Keratinocyte (primary cell): ENCODE measurements around the gene LRP1B. TPM values are rescaled to one million over a fixed set of nuclear protein-coding genes. Genes with fewer than 3 reads are reported as not detected.

Source experiments
- DNase-seq: peaks from one replicate; pipeline ENCODE4 v3.0.0-alpha.2; 2011; ENCODE audit warnings: low read depth, missing footprints, low spot score
- FAIRE-seq: peaks from 2 replicates; lab custom pipeline; 2011; peaks lifted over from hg19 to GRCh38; lab: Jason Lieb, UNC
- H2AFZ ChIP-seq: 2 replicates; pipeline ENCODE4 v1.6.0; 2012; ENCODE audit warnings: low read length, control low read depth, inconsistent platforms; ENCODE audit not compliant: control insufficient read depth
- H3K27ac ChIP-seq: 2 replicates; pipeline ENCODE4 v1.5.1; 2011; ENCODE audit warnings: low read length; ENCODE audit not compliant: control insufficient read depth, insufficient read depth
- H3K27me3 ChIP-seq: 3 replicates; pipeline ENCODE4 v1.6.0; 2011; ENCODE audit warnings: low read length; ENCODE audit not compliant: control insufficient read depth, insufficient read depth; ENCODE audit errors: extremely low read depth
- H3K36me3 ChIP-seq, 2 experiments: 2 replicates in 1 of 2; 3 replicates in 1 of 2; pipeline ENCODE4 v1.5.1; 2011; ENCODE audit warnings: low read length in 2 of 2, mild to moderate bottlenecking in 1 of 2; ENCODE audit not compliant: control insufficient read depth in 2 of 2, insufficient read depth in 2 of 2; ENCODE audit errors: extremely low read depth in 1 of 2
- H3K4me1 ChIP-seq: 3 replicates; pipeline ENCODE4 v1.5.1; 2011; ENCODE audit warnings: low read length; ENCODE audit not compliant: control insufficient read depth, insufficient read depth; ENCODE audit errors: extremely low read depth
- H3K4me2 ChIP-seq: 3 replicates; pipeline ENCODE4 v1.6.0; 2011; ENCODE audit warnings: low read depth, low read length; ENCODE audit not compliant: control insufficient read depth, insufficient read depth; ENCODE audit errors: extremely low read depth
- H3K4me3 ChIP-seq, 3 experiments: fragments of 200-600 bp in 1 of 3; sonication (generic) in 1 of 3; 2 replicates in 2 of 3; 3 replicates in 1 of 3; pipeline ENCODE4 v1.5.1; 2011 to 2016; ENCODE audit warnings: low read length in 3 of 3, mild to moderate bottlenecking in 3 of 3, control low read depth in 2 of 3, inconsistent platforms in 1 of 3, low read depth in 1 of 3, mixed read lengths in 1 of 3, mixed run types in 1 of 3, moderate library complexity in 1 of 3; ENCODE audit not compliant: control insufficient read depth in 2 of 3, insufficient read depth in 2 of 3; ENCODE audit errors: extremely low read depth in 1 of 3
- H3K79me2 ChIP-seq: 2 replicates; pipeline ENCODE4 v1.6.0; 2012; ENCODE audit warnings: low read length; ENCODE audit not compliant: control insufficient read depth, insufficient read depth
- H3K9ac ChIP-seq: 3 replicates; pipeline ENCODE4 v1.6.0; 2011; ENCODE audit warnings: low read length; ENCODE audit not compliant: control insufficient read depth, insufficient read depth; ENCODE audit errors: extremely low read depth
- H3K9me1 ChIP-seq: 3 replicates; pipeline ENCODE4 v1.6.0; 2011; ENCODE audit warnings: low read length; ENCODE audit not compliant: control insufficient read depth, insufficient read depth; ENCODE audit errors: extremely low read depth
- H3K9me3 ChIP-seq: 2 replicates; pipeline ENCODE4 v1.5.1; 2012; ENCODE audit warnings: low read depth, low read length; ENCODE audit not compliant: control insufficient read depth
- H4K20me1 ChIP-seq: 3 replicates; pipeline ENCODE4 v1.6.0; 2011; ENCODE audit warnings: low read length; ENCODE audit not compliant: control insufficient read depth, insufficient read depth; ENCODE audit errors: extremely low read depth
- CTCF ChIP-seq, 3 experiments: IDR thresholded peaks in 1 of 3; conservative IDR thresholded peaks in 1 of 3; optimal IDR thresholded peaks in 1 of 3; 2 replicates in 2 of 3; 3 replicates in 1 of 3; pipeline versions ENCODE3 to v1.5.1; 2011; ENCODE audit warnings: low read length in 3 of 3, mild to moderate bottlenecking in 3 of 3, moderate library complexity in 2 of 3, control low read depth in 1 of 3, inconsistent platforms in 1 of 3; ENCODE audit not compliant: insufficient read depth in 2 of 3; ENCODE audit errors: extremely low read depth in 1 of 3
- EZH2 ChIP-seq: IDR thresholded peaks from one replicate; pipeline ENCODE4 v1.6.1; 2012; ENCODE audit warnings: inconsistent platforms, mild to moderate bottlenecking, low read length, moderate library complexity
- dilution Hi-C: fragments of 300-500 bp; cut with MboI; formaldehyde crosslinking; loops from one replicate; pipeline ENCODE4 v1.7.0; 2020; ENCODE audit warnings: low sequenced_read_pairs; ENCODE audit not compliant: extremely low pct_ligation_motif_present
- polyA plus RNA-seq, 5 experiments: library from polyadenylated mRNA; depleted of rRNA in 3 of 5; stranded (reverse) in 3 of 5; stranded (forward) in 1 of 5; unstranded in 1 of 5; fragments of >200 nt; gene quantifications; 1 replicate in 1 of 5; 2 replicates in 3 of 5; 3 replicates in 1 of 5; pipeline versions ENCODE4 v1.2.1 to v1.2.3, GENCODE V29; 2011 to 2012; ENCODE audit warnings: missing spikeins in 2 of 5, low read depth in 1 of 5, low replicate concordance in 1 of 5

The LRP1B gene
- polyA plus RNA-seq, 1 donor (not counting 4 experiments of a cell fraction or from before 2014, with no cell fraction given), result not detected

- H2AFZ ChIP-seq, result no peak overlapping the region
- no peaks in the 10 kb centered on the region for H3K79me2 ChIP-seq
- H3K9ac ChIP-seq, result no peak overlapping the region
- no peaks in the 10 kb centered on the region for H3K9me3 ChIP-seq
- no peaks in the 10 kb centered on the region for H3K9me1 ChIP-seq
- H3K27me3 ChIP-seq, result no peaks in the 10 kb centered on the region
- H3K4me1 ChIP-seq, result no peaks in the 10 kb centered on the region
- TF ChIP-seq CTCF (optimal IDR thresholded peaks at IDR 0.05 in 1 of 3, IDR thresholded peaks at IDR 0.05 in 1 of 3, conservative IDR thresholded peaks at IDR 0.05 in 1 of 3; ENCODE audit: extremely low read depth in 1 of 3, insufficient read depth in 2 of 3, low read length in 3 of 3) (no peak), EZH2 (no peak)
- dilution Hi-C loops, result no loop called here
- H3K36me3 ChIP-seq, result no peaks in the 10 kb centered on the region
- H3K4me2 ChIP-seq, result no peak overlapping the region
- H4K20me1 ChIP-seq, result no peaks in the 10 kb centered on the region
- H3K27ac ChIP-seq, result no peak overlapping the region
- H3K4me3 ChIP-seq, result no peak overlapping the region
- DNase-seq, result no peak
- no peak for FAIRE-seq
Measured at GRCh38 chr2:140680862-140681261, 1450.0 kb downstream of the LRP1B start.

GRCh38 chr2:140679752-140680151 is 1451.1 kb downstream of the LRP1B start:
- Histone ChIP-seq H3K79me2 (no peaks in the 10 kb centered on the region), H2AFZ (no peak overlapping the region), H3K4me2 (no peak overlapping the region), H3K9me1 (no peaks in the 10 kb centered on the region), H3K36me3 (no peaks in the 10 kb centered on the region), H4K20me1 (no peaks in the 10 kb centered on the region), H3K27me3 (no peaks in the 10 kb centered on the region), H3K9ac (no peak overlapping the region), H3K4me1 (no peaks in the 10 kb centered on the region), H3K27ac (no peak overlapping the region), H3K4me3 (no peak overlapping the region), H3K9me3 (no peaks in the 10 kb centered on the region)
- no peak for TF ChIP-seq CTCF (optimal IDR thresholded peaks at IDR 0.05 in 1 of 3, IDR thresholded peaks at IDR 0.05 in 1 of 3, conservative IDR thresholded peaks at IDR 0.05 in 1 of 3; ENCODE audit: extremely low read depth in 1 of 3, insufficient read depth in 2 of 3, low read length in 3 of 3)
- no peak for TF ChIP-seq EZH2
- FAIRE-seq (no peak), DNase-seq (no peak)
- dilution Hi-C loops, result no loop called here
